Measurements from ENCODE around the gene DHRSX.
"Not testable (repeated sequence)": the region's sequence is repeated elsewhere in the genome, so short reads cannot be mapped to it uniquely, and the experiment has no call there.

The DHRSX gene

DNA sequence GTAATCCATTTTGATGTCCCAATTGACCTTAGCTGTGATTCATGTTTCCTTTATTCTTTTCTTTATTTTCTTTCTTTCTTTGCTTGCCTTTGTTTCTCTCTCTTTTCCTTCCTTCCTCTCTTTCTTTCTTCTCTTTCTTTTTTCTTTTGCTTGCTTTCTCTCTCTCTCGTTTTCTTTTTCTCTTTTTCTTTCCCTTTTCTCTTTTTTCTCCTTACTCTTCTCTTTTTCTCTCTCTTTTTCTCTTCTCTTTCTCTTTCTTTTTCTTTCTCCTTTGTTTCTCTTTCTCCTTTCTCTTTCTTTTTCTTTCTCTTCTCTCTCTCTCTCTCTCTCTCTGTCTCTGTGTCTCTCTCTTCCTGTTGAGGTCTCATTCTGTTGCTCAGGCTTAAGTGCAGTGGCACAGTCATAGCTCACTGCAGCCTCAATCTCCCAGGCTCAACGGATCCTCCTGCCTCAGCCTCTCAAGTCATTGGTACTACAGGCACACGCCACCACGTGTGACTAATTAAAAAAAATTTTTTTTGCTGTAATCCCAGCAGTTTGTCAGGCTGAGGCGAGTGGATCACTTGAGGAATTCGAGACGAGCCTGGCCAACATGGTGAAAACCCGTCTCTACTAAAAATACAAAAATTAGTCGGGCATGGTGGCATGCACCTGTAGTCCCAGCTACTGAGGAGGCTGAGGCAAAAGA is 8.0 kb upstream of the DHRSX start:
- TF ChIP-seq, protein P1, sequence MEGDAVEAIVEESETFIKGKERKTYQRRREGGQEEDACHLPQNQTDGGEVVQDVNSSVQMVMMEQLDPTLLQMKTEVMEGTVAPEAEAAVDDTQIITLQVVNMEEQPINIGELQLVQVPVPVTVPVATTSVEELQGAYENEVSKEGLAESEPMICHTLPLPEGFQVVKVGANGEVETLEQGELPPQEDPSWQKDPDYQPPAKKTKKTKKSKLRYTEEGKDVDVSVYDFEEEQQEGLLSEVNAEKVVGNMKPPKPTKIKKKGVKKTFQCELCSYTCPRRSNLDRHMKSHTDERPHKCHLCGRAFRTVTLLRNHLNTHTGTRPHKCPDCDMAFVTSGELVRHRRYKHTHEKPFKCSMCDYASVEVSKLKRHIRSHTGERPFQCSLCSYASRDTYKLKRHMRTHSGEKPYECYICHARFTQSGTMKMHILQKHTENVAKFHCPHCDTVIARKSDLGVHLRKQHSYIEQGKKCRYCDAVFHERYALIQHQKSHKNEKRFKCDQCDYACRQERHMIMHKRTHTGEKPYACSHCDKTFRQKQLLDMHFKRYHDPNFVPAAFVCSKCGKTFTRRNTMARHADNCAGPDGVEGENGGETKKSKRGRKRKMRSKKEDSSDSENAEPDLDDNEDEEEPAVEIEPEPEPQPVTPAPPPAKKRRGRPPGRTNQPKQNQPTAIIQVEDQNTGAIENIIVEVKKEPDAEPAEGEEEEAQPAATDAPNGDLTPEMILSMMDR (IDR thresholded peaks at IDR 0.05), result no peak

DNA sequence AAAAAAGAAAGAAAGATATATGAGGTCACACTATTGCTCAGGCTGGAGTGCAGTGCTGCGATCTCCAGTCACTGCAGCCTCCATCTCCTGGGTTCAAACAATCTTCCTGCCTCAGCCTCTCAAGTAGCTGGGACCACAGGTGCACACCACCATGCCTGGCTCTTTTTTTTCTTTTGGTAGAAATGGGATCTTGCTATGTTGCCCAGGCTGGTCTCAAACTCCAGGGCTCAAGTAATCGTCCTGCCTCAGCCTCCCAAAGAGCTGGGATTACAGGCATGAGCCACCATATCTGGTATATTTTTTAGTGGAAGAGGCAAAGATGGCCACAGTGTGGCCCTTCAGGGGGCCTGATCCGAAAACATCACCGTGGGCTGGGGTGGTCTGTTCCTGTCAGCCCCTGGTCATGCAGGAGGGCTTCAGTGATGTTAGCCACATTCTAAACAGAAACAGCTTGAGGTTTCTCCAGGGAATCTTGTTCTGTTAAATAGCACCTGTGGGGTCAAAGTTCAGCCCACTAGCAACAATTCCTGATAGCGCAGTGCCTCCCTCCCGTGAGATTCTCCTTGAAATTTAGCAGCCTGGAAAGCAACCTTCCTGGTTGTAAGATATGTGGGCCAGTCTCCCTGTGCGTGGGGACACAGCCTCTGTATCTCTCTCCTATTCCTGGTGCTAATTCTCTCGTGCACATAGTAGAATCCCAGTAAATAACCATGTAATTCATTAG is 7.3 kb upstream of the DHRSX start:
- TF ChIP-seq, protein P1 (IDR thresholded peaks at IDR 0.05), result no peak
- no peaks in the 10 kb centered on the region for H3K9me3 ChIP-seq
- H3K4me1 ChIP-seq (ENCODE audit: control insufficient read depth in 1 of 2, insufficient read depth in 1 of 2, low read depth in 1 of 2, low read length in 1 of 2), result no peaks in the 10 kb centered on the region
- H3K27me3 ChIP-seq, result no peaks in the 10 kb centered on the region
- H3K36me3 ChIP-seq, result no peaks in the 10 kb centered on the region
- H3K27ac ChIP-seq, result no peak overlapping the region
- H3K4me3 ChIP-seq (ENCODE audit: low read depth in 1 of 2, low read length in 1 of 2), result no peak overlapping the region

More for the DNA sequence above, 8.0 kb upstream of the DHRSX start:
- Histone ChIP-seq H3K27ac (no peak overlapping the region), H3K4me3 (ENCODE audit: low read depth in 1 of 2, low read length in 1 of 2) (no peak overlapping the region), H3K4me1 (ENCODE audit: control insufficient read depth in 1 of 2, insufficient read depth in 1 of 2, low read depth in 1 of 2, low read length in 1 of 2) (no peaks in the 10 kb centered on the region), H3K36me3 (no peaks in the 10 kb centered on the region), H3K9me3 (no peaks in the 10 kb centered on the region), H3K27me3 (no peaks in the 10 kb centered on the region)

DNA sequence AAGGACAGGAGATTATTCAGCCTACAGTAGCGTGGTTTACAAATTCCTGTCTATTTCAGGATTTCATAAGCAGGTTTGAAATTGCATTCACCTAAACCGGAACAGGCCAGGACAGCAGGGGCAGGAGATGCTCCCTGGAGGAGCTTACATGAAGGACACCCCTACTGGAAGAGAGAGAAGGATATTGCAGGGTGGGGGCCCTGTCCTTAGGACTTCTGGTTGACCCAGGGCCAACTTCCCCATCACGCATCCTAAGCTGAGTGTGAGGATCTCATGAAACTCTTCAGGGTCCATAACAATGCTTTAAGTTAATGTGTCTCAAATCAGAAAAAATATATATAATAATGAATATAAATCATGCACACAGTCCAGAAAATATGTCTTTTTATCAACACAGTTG is 6.4 kb upstream of the DHRSX start:
- Histone ChIP-seq H3K27ac (no peak overlapping the region), H3K4me3 (ENCODE audit: low read depth in 1 of 2, low read length in 1 of 2) (no peak overlapping the region), H3K36me3 (no peaks in the 10 kb centered on the region), H3K4me1 (ENCODE audit: control insufficient read depth in 1 of 2, insufficient read depth in 1 of 2, low read depth in 1 of 2, low read length in 1 of 2) (no peaks in the 10 kb centered on the region), H3K27me3 (no peaks in the 10 kb centered on the region), H3K9me3 (no peaks in the 10 kb centered on the region)
- TF ChIP-seq, protein P1 (IDR thresholded peaks at IDR 0.05), result no peak

DNA sequence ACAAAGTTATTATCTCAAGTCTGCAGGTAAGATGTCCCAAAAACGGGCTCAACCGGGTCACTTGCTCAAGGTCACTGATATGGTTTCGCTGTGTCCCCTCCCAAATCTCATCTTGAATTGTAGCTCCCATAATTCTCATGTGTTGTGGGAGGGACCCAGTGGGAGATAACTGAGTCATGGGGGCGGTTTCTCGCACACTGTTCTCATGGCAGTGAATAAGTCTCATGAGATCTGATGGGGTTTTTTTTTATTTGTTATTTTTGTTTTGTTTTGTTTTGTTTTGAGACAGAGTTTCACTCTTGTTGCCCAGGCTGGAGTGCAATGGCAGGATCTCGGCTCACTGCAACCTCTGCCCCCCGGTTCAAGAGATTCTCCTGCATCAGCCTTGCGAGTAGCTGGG is 4.6 kb upstream of the DHRSX start:
- H3K4me3 ChIP-seq (ENCODE audit: low read depth in 1 of 2, low read length in 1 of 2); H3K27ac ChIP-seq; H3K9me3 ChIP-seq; H3K36me3 ChIP-seq; H3K27me3 ChIP-seq; H3K4me1 ChIP-seq (ENCODE audit: control insufficient read depth in 1 of 2, insufficient read depth in 1 of 2, low read depth in 1 of 2, low read length in 1 of 2): not testable (repeated sequence)

DNA sequence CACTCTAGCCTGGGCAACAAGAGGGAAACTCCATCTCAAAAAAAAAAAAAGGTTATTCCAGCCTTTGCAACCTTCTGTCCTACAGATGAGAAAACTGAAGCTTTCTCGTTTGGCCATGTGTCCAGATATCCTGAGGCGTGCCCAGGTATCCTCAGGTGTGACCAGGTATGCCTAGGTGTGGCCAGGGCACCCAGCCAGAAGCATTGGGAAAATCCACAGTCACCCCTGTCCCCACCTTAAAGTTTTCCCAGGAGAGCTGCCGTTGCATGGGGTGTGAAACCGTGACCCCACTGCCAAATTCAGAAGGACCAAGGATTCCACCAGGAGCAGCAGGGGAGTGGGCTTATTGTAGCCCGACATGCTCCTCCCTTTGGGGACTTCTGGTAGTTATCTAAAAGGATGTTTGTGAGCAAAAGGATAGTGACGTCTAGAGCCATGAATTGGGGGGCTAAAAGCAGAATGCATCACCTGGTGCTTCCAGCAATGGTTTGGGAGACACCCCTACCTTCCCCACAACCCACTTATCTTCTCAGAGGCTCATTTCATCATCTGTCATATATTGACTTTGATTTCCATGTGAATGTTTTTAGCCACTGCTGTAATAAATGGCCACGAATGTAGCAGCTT is 4.0 kb upstream of the DHRSX start:
- no peaks in the 10 kb centered on the region for H3K9me3 ChIP-seq
- peaks cover under 1 to 2% of the 10 kb centered on the region in 2 experiments for H3K4me1 ChIP-seq (ENCODE audit: control insufficient read depth in 1 of 2, insufficient read depth in 1 of 2, low read depth in 1 of 2, low read length in 1 of 2)
- no peaks in the 10 kb centered on the region for H3K36me3 ChIP-seq
- H3K4me3 ChIP-seq (ENCODE audit: low read depth in 1 of 2, low read length in 1 of 2), result no peak overlapping the region
- H3K27ac ChIP-seq, result no peak overlapping the region
- no peaks in the 10 kb centered on the region for H3K27me3 ChIP-seq
- TF ChIP-seq, protein P1 (IDR thresholded peaks at IDR 0.05), result no peak
